Mesothelial cell of epicardium (in vitro differentiated cells): Measurements from ENCODE around the gene PPP2R3A. TPM values are rescaled to one million over a fixed set of nuclear protein-coding genes. Genes with fewer than 3 reads are reported as not detected.

Source experiments
- DNase-seq, 2 experiments: peaks; one replicate each; pipeline ENCODE4 v3.0.0; 2021; ENCODE audit warnings: low spot score in 2 of 2; ENCODE audit not compliant: unreplicated experiment in 2 of 2
- H3K27ac Mint-ChIP-seq: 2 replicates; pipeline ENCODE4 v1.8.0; 2021; ENCODE audit warnings: mixed read lengths
- H3K27me3 Mint-ChIP-seq: 2 replicates; pipeline ENCODE4 v1.8.0; 2021; ENCODE audit warnings: low read depth, mixed read lengths
- H3K36me3 Mint-ChIP-seq: 2 replicates; pipeline ENCODE4 v1.8.0; 2021; ENCODE audit warnings: mixed read lengths
- H3K4me1 Mint-ChIP-seq: 2 replicates; pipeline ENCODE4 v1.8.0; 2021; ENCODE audit warnings: mixed read lengths
- H3K4me3 Mint-ChIP-seq: 2 replicates; pipeline ENCODE4 v1.8.0; 2021; ENCODE audit warnings: mild to moderate bottlenecking, moderate library complexity, mixed read lengths
- H3K9me3 Mint-ChIP-seq: 2 replicates; pipeline ENCODE4 v1.8.0; 2021; ENCODE audit warnings: mixed read lengths
- CTCF ChIP-seq: fragments of 200-600 bp; sonication (generic); IDR thresholded peaks from one replicate; pipeline ENCODE4 v1.5.0; 2021; ENCODE audit warnings: antibody characterized with exemption; ENCODE audit not compliant: unreplicated experiment
- total RNA-seq: library from RNA; stranded (reverse); gene quantifications from 3 replicates; pipeline ENCODE4 v1.2.1, GENCODE V29; 2021

Gene PPP2R3A
- total RNA-seq, 1 donor from 2014 or later, result 18.7 TPM

- no peak overlapping the region for H3K27ac Mint-ChIP-seq
- TF ChIP-seq CTCF, result no peak
- H3K36me3 Mint-ChIP-seq, result no peaks in the 10 kb centered on the region
- no peak overlapping the region for H3K4me3 Mint-ChIP-seq
- no peak for DNase-seq
- H3K27me3 Mint-ChIP-seq, result no peaks in the 10 kb centered on the region
- H3K9me3 Mint-ChIP-seq, result no peaks in the 10 kb centered on the region
- H3K4me1 Mint-ChIP-seq, result peaks cover 34% of the 10 kb centered on the region
Measured at GRCh38 chr3:136184703-136185102, 219.2 kb downstream of the PPP2R3A start.

DNA sequence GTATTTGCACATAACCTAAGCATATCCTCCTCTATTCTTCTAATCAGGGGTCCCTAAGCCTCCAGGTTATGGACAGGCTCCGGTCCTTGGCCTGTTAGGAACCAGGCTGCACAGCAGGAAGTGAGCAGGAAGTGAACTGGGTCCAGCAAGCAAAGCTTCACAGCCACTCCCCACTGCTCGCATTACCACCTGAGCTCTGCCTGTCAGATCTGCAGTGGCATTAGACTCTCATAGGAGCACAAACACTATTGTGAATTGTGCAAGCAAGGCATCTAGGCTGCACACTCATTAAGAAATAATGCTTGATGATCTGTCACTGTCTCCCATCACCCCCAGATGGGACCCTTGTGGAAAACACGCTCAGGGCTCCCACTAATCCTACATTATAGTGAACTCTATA, 220.8 kb downstream of the PPP2R3A start:
- Mint-ChIP-seq H3K4me3 (no peak overlapping the region), H3K36me3 (peaks cover 6% of the 10 kb centered on the region), H3K27me3 (no peaks in the 10 kb centered on the region), H3K9me3 (no peaks in the 10 kb centered on the region), H3K27ac (peak overlapping the region; percentile 65), H3K4me1 (peaks cover 37% of the 10 kb centered on the region)
- TF ChIP-seq CTCF, result no peak
- DNase-seq, result no peak

- Mint-ChIP-seq H3K4me3 (no peak overlapping the region), H3K36me3 (peaks cover 6% of the 10 kb centered on the region), H3K27ac (peak overlapping the region; percentile 60), H3K4me1 (peaks cover 42% of the 10 kb centered on the region), H3K27me3 (no peaks in the 10 kb centered on the region), H3K9me3 (no peaks in the 10 kb centered on the region)
- TF ChIP-seq CTCF, result no peak
- DNase-seq, result no peak
Measured at GRCh38 chr3:136186846-136187245, 221.3 kb downstream of the PPP2R3A start.

- Mint-ChIP-seq H3K36me3 (peaks cover 6% of the 10 kb centered on the region), H3K4me1 (peaks cover 43% of the 10 kb centered on the region)
Measured at GRCh38 chr3:136187868-136188267, 222.3 kb downstream of the PPP2R3A start.

DNA sequence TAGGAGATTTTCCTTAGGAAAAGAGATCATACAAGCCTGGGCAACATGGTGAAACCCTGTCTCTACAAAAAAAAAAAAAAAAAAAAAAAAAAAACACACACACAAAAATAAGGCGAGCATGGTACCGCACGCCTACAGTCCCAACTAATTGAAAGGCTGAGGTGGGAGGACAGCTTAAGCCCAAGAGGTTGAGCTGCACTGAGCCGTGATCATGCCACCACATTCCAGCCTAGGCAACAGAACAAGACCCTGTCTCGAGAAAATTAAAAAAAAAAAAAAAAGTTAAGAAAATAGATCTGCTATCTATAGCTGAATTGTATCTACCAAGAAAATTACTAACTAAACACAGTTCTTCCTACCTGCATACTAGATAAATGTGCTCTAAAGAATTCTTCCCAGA, 223.5 kb downstream of the PPP2R3A start:
- Mint-ChIP-seq H3K4me1 (peaks cover 54% of the 10 kb centered on the region), H3K9me3 (no peaks in the 10 kb centered on the region), H3K27ac (peak overlapping the region; percentile 71)

More at GRCh38 chr3:136187868-136188267, 222.3 kb downstream of the PPP2R3A start:
- DNase-seq, result no peak
- Mint-ChIP-seq H3K4me3 (no peak overlapping the region), H3K27ac (peak overlapping the region; percentile 71), H3K9me3 (no peaks in the 10 kb centered on the region), H3K27me3 (no peaks in the 10 kb centered on the region)
- no peak for TF ChIP-seq CTCF

More for the DNA sequence above, 223.5 kb downstream of the PPP2R3A start:
- no peak overlapping the region for H3K4me3 Mint-ChIP-seq
- DNase-seq, result no peak
- H3K27me3 Mint-ChIP-seq, result no peaks in the 10 kb centered on the region
- peaks cover 6% of the 10 kb centered on the region for H3K36me3 Mint-ChIP-seq
- no peak for TF ChIP-seq CTCF
